Gastrocnemius medialis (tissue), 4 donors: Measurements from ENCODE around the gene NCOR1.

ENCODE experiments used
- POLR2A ChIP-seq, 2 donors: fragments of 450-650 bp; IDR thresholded peaks; one replicate each; pipeline ENCODE4 v1.6.1; 2017; ENCODE audit warnings: antibody characterized with exemption in 2 of 2, mild to moderate bottlenecking in 2 of 2, moderate library complexity in 2 of 2
- TF ChIP-seq, protein P1 (sequence below), 5 experiments: fragments of 450-650 bp in 3 of 5; fragments of 200-600 bp in 2 of 5; sonication (generic) in 2 of 5; IDR thresholded peaks in 4 of 5; conservative IDR thresholded peaks in 1 of 5; 1 replicate in 4 of 5; 2 replicates in 1 of 5; pipeline ENCODE4 v1.5.1; 2016 to 2019; ENCODE audit warnings: antibody characterized with exemption in 5 of 5, mild to moderate bottlenecking in 3 of 5, moderate library complexity in 3 of 5

DNA sequence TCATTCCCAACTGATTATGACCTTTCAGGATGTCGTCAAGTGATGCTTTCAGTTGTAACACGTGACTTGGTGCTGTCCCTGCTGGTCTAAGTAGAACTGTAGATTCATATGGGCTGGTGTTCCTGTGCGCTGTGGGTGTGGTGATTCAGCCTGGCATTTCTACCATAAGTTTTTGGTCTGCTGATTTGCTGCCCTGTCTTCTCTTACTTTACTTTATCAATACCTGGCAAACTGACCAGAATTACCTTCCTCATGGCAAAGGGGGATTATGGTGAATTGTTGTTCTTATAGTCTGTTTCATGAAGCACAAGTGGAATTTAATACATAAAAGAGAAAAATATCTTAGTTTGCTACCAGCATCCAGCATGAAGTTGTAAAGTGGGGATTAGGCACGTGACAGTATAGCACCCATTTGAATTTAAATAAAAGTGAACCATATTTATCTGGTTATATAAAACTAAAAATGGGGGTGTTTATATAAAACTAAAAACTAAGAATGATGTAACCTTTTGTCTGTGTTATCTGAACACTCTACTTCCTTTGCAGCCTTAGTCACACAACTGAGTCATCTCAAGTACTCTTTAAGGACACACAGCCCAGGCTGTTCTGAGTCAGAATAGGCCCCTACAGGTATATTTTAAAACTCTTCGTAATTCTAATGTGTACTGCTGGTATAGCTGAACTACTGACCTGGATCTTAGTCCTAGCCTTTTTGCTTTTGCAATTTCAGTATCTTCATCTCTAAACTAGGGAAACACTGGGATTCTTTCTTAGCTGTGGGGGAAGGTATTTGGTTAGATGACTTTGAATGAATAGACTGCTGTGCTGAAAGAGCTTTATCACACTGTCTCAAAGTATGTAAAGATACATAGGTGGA lies 187.4 kb downstream of the NCOR1 start:
- TF ChIP-seq, protein P1, sequence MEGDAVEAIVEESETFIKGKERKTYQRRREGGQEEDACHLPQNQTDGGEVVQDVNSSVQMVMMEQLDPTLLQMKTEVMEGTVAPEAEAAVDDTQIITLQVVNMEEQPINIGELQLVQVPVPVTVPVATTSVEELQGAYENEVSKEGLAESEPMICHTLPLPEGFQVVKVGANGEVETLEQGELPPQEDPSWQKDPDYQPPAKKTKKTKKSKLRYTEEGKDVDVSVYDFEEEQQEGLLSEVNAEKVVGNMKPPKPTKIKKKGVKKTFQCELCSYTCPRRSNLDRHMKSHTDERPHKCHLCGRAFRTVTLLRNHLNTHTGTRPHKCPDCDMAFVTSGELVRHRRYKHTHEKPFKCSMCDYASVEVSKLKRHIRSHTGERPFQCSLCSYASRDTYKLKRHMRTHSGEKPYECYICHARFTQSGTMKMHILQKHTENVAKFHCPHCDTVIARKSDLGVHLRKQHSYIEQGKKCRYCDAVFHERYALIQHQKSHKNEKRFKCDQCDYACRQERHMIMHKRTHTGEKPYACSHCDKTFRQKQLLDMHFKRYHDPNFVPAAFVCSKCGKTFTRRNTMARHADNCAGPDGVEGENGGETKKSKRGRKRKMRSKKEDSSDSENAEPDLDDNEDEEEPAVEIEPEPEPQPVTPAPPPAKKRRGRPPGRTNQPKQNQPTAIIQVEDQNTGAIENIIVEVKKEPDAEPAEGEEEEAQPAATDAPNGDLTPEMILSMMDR (IDR thresholded peaks at IDR 0.05 in 4 of 5, conservative IDR thresholded peaks at IDR 0.05 in 1 of 5): no peak
- no peak for TF ChIP-seq POLR2A (IDR thresholded peaks at IDR 0.05)
